ENCODE data around the gene FAR2.

Gene FAR2

DNA sequence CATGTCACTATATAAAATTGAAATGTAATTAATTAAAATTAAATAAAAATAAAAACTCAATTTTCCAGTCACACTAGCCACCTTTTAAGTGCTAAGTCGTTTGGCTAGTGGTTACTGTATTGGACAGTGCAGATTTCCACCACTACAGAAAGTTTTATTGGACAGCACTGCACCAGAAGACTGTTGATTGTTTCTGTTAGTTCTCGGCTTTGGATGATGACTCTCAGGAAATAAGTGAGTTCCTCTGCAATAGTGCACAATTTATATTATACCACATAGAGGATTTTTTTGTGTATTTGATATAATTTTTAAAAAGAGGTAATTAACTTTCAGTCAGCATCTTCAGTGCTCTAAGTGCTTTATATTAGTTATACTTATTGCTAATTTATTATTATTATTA lies 52.7 kb downstream of the FAR2 start:
- no peak for DNase-seq

DNA sequence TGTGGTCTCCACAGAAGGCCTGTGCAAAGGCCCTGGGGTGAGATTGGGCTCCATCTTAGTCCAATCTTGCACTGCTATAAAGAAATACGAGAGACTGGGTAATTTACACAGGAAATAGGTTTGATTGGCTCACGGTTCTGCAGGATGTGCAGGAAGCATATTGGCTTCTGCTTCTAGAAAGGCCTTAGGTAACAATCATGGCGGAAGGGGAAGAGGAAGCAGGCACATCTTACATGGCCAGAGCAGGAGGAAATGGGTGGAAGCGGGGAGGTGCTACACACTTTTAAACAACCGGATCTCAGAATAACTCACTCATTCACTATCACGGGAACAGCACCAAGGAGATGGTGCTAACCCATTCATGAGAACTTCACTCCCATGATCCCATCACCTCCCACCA lies 55.4 kb downstream of the FAR2 start:
- DNase-seq: no peak

GRCh38 chr12:29207120-29207519 lies 58.0 kb downstream of the FAR2 start:
- peak in 2 of 58 donors; percentile 1 to 23 for DNase-seq

- peak in 17 of 58 donors; percentile 1 to 32 (median 7) for DNase-seq
These were observed 59.0 kb downstream of the FAR2 start for GRCh38 chr12:29208060-29208459.

DNA sequence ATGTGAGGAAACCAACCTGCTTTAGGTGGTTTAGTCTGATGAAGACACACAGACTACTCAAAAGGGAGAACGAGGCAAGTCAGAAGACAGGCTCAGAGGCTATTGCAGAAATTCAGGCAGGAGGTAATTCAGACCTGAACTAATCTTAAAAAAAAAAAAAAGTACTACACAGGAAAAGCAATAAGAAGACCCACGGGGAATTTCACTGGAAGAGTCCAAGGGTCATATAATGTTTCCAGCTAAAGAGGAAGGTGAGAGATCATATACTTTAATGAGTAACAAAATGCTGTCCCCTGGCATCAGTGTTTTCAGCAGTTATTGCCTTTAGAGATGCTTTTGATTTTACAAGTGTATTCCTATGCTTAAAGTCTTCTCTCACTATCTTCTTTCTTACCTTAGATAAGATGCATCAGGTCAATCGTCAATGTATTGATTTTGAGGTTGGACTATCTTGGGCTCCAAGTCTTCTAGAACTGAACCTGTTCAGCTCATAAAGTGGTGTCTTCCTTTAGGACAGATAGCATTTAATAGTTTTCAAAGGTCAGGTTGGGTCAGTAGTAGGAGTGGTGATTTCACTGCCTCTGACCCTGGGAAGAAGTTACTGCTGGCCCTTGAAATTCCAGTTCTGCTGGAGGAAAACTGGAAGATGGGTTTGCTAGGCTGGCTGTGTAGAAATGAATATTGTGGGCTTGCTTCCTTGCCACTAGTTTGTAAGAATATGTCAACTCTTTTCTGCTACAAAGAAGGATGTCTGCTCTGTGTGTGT lies 60.0 kb downstream of the FAR2 start:
- no peak for DNase-seq

DNA sequence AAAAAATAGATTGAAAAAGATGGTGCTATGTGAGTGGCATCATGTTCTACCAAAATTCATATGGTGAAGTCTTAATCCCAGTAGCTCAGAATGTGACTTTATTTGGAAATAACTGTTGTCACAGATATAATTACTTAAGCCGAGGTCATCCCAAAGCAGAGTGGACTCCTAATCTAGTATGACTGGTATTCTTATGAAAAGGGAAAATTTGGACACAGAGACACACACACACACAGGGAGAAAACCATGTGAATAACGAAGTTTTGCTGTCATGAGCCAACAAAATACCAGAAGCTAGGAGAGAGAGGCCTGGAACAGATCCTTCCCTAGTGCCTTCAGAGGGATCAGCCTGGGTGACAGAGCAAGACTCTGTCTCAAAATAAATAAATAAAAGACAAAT lies 62.6 kb downstream of the FAR2 start:
- no peak for DNase-seq

DNA sequence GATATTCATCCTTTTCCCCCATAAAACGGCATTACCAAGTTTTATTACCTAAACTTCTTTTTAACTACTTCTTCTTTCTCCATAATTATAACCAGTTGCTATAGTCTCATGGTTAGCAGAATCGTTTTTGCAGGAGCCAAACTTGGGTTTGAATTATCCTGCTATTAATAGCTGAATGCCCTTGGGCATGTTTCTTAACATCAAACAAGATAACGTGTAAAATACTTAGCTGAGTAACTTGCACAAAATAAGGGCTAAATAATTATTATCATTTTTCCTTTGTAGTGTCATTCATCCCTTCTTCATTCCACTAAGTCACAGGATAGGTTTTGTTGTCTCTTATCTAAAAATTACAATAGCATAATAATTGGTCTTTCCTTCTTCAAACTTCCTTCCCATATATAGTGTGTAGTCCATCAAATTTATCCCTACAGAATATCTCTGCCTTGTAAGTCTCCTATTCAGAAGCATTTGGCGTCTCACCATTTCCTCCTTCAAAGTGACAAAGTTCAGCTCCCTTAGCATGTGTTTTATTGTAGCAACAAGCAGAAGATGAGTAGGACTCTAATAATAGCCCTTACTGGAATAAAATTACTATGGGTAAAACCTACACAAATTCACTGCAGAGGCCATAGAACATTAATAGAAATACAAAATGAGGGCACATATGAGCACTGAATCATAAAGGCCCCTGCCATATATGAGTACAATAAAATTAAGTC lies 63.8 kb downstream of the FAR2 start:
- no peak for DNase-seq

- DNase-seq: no peak
These were observed 67.2 kb downstream of the FAR2 start for GRCh38 chr12:29216266-29216665.

GRCh38 chr12:29216797-29217575 lies 67.9 kb downstream of the FAR2 start:
- DNase-seq: no peak

- no peak for DNase-seq
These were observed 71.7 kb downstream of the FAR2 start for GRCh38 chr12:29220632-29221336.

- DNase-seq: no peak
These were observed 73.1 kb downstream of the FAR2 start for GRCh38 chr12:29222200-29222599.

GRCh38 chr12:29223426-29223825 lies 74.3 kb downstream of the FAR2 start:
- no peak for DNase-seq

DNA sequence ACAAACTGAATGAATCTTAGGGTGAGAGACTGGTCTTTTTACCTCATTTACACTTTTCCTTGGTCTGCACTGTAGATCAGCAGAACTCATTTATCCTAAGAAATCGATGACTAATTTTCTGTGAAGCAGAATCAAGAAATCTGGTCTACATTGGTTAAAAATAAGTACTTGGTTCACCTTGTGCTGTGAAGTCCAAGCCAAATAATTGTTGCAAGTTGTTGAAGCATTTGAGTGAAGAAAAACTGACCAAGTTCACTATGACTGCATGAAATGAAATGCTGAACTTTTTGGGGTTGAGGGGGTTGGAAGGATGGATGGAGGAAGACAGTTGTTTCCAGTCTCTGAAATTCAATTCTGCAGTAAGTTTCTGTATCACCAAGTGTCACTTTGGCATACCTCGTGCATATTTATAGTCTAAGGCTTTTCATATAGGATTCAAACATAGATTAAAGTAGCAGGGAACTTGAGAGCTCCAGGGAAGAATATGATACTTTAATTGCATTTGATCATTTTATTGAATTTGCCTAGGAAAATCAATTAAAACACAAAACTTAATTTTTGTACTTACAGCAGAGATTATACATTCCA lies 75.0 kb downstream of the FAR2 start:
- DNase-seq: no peak

DNA sequence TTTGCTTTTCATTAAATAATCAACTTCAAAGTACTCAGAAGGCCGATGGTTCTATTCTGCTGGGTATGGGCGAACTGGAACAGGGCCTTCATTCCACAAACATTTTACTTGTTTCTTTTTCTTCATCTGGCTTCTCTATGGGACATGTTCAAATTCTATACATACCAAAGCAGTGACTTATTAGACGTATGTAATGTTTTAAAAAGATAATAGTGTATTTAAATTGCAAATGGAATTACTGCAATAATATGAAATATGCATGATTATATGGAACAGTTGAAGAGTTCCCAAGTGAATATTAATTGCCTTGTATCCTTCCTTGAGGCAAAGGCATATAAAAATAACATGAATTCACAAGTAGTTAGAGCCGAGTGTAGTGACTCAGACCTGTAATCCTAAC lies 75.5 kb downstream of the FAR2 start:
- DNase-seq: no peak

DNA sequence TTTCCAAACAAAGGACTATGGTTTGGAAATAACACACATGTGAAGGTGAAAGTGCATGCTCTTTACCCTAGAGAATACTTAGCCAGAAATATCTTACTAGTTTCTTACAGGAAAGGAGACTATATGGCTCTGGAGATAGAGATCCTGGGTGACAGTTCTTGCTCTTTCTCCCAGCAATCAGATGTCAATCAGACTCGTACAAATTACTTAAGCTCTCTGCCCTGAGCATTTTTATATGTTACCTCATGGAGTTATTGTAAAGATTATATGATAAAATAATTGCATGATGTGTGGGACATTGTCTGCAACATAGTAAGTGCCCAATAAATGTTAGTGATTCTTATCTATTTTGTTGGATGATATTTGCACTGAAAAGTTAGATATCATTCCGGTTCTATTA lies 76.8 kb downstream of the FAR2 start:
- no peak for DNase-seq

DNA sequence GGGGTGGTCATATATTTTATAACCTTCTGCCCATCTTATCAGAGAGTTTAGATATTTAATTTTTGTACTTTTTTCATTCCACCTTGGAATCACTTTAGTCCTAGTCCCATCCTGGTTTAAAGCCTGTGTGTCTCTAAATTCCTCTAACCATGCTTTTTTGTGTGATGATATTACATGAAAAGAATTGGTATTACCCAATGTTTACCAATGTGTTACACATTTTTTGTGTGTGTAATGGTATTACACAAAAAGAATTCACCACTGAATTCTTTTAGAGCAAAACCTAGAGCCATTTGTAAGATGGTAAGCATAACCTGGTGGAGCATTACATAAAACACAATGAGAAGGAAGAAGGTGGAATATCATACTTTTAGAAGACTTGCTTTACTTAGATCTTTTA lies 77.5 kb downstream of the FAR2 start:
- no peak for DNase-seq

DNA sequence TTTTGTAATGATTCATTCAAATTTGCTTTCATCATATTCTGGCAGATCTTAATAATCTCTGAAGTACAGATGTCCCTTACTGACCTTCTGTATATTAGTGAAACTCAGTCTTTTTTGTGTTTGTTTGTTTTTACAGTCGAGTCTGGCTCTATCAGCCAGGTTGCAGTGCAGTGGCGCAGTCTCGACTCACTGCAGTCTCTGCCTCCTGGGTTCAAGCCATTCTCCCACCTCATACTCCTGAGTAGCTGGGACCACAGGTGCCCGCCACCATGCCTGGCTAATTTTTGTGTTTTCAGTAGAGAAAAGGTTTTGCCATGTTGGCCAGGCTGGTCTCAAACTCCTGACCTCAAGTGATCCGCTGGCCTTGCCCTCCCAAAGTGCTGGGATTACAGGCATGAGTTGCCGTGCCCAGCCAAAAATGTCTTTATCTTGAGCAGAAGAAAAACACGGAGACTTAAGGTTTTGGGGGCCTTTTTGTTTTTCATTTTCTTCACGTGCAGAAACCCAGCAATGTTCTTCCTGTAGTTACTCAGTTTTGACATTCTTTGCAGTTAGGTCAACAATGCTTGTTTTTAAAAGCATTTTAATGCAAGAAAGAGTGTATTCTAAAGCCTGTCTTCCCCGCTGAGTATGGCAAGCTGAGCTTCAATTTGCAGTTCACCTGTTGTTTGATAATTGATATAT lies 79.5 kb downstream of the FAR2 start:
- no peak for DNase-seq

DNA sequence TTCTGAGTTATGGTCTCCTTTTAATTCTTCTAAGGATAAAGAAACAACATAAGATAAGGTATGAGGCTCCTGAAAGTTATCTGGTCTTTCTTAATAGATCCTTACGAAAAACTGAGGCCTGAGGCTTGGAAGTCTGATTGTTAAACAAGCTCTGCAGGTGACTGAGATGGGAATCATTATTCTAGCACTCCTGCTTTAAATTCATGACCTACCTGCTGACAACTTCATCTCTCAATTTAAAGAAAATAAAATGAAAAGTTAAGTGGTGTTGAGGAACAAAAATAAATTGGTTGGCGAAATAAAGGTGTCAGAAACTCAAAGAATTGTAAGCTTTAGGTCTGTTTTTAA lies 80.1 kb downstream of the FAR2 start:
- DNase-seq: no peak

- no peak for DNase-seq
These were observed 80.9 kb downstream of the FAR2 start for GRCh38 chr12:29229937-29230336.

DNA sequence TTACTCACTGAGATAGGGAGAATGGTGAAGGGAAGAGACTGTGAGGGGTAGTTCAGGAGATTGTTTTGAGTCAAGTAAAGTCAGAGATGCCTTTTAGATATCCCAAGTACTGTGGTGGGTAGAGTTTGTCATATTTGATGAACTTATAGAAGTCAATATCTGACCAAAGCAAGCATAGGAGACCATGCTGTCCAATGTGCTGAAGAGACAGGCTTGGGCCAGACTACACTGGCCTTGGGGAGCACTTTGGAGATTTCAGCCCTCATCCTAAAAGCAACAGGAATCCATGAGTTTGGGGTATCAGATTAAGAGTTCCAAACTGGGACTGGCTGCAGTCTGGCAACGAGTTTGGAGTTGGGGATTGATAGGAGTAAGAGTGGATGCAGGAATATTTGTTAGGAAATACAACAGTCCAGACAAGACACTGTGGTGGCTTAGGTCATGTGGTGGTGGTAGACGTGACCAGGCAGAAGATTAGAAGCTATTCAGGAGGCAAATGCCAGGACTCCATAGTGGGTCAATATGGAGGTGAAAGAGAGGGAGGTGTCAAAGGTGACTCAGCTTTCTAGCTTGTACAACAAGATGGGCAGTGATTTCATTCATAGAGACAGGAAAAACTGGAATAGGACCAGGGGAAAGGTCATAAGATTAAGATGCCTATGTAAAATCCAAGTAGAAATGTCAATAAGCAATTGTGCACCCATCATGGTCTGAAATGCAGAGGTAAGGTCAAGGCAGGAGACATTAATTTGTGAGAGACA lies 81.9 kb downstream of the FAR2 start:
- no peak for DNase-seq
